ENCODE measurements around the gene ASB2. TPM values are rescaled to one million over a fixed set of nuclear protein-coding genes. Genes with fewer than 3 reads are reported as not detected.

ASB2 gene
- total RNA-seq, 2 experiments from 2014 or later, result 15.8 to 17.0 TPM

GRCh38 chr14:93969082-93969828 is 7.1 kb downstream of the ASB2 start:
- H3K27ac Mint-ChIP-seq, result peak overlapping the region; percentile 71
- no peak overlapping the region for H3K4me3 Mint-ChIP-seq
- H3K9me3 Mint-ChIP-seq (ENCODE audit: insufficient read depth), result peaks cover 9% of the 10 kb centered on the region
- ChIA-PET POLR2A (interaction anchor here (1.1 to 11.5 kb wide), 2 partner anchors 9 to 29 kb away, joined by 3 to 303 read pairs; no protein-coding TSS in a partner anchor), CTCF (interaction anchor here (1.5 to 13.0 kb wide), 12 partner anchors 9 to 167 kb away, joined by 4 to 366 read pairs (median 18); partner anchors contain the start of gene OTUB2)
- peaks cover 86% of the 10 kb centered on the region for H3K4me1 Mint-ChIP-seq (ENCODE audit: low read depth)
- no peak for DNase-seq
- peaks cover 15% of the 10 kb centered on the region for H3K36me3 Mint-ChIP-seq (ENCODE audit: low read depth)
- H3K27me3 Mint-ChIP-seq (ENCODE audit: low read depth), result no peaks in the 10 kb centered on the region
- no peak for ATAC-seq

DNA sequence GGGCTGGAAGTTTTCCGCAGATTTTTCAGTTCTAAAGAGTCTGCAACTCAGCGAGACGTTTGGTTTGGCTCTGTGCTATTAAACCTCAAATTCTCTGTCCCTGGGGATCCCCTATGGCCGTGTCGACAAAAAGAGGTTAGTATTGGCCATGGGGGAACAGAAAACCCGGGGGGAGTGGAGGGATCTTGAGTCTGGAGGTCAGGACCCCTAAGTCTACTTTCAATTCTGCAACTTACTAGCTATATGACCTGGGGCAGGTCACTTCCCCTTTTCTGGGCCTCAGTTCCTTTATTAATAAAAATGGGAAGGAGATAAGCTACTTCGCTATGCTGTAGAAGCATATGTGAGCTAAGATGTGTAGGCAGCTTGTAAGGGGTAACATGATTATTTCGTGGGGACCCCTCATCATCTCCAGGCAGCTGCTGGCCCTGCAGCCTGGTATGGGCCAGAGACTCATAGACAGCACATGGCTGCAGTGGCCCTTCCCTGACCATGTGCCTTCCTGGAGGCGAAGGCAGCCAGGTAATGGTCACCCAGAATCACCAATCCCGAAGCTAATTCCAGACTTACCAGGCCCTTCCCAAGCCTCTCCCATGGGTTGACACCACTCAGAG is 8.6 kb downstream of the ASB2 start:
- ATAC-seq (no peak), DNase-seq (no peak)
- ChIA-PET POLR2A (interaction anchor here (0.8 to 1.0 kb wide), 2 partner anchors 9 to 114 kb away, joined by 3 read pairs; partner anchors contain the start of genes DDX24 and IFI27L1), CTCF (interaction anchor here (0.9 to 13.0 kb wide), 7 partner anchors 9 to 37 kb away, joined by 3 to 366 read pairs (median 5); no protein-coding TSS in a partner anchor)
- Mint-ChIP-seq H3K27ac (no peak overlapping the region), H3K4me3 (no peak overlapping the region), H3K36me3 (ENCODE audit: low read depth) (peaks cover 15% of the 10 kb centered on the region), H3K4me1 (ENCODE audit: low read depth) (peaks cover 87% of the 10 kb centered on the region), H3K27me3 (ENCODE audit: low read depth) (no peaks in the 10 kb centered on the region), H3K9me3 (ENCODE audit: insufficient read depth) (peaks cover 9% of the 10 kb centered on the region)

GRCh38 chr14:93965946-93966474 is 10.4 kb downstream of the ASB2 start:
- H3K27ac Mint-ChIP-seq, result no peak overlapping the region
- ChIA-PET CTCF (interaction anchor here (0.8 to 19.2 kb wide), 3 partner anchors 12 to 32 kb away, joined by 3 to 376 read pairs (median 4); no protein-coding TSS in a partner anchor), POLR2A (no interaction called here)
- H3K4me1 Mint-ChIP-seq (ENCODE audit: low read depth), result peaks cover 87% of the 10 kb centered on the region
- H3K9me3 Mint-ChIP-seq (ENCODE audit: insufficient read depth), result peaks cover 9% of the 10 kb centered on the region
- no peaks in the 10 kb centered on the region for H3K27me3 Mint-ChIP-seq (ENCODE audit: low read depth)
- no peak overlapping the region for H3K4me3 Mint-ChIP-seq
- peaks cover 20% of the 10 kb centered on the region for H3K36me3 Mint-ChIP-seq (ENCODE audit: low read depth)
- no peak for DNase-seq
- ATAC-seq, result no peak

DNA sequence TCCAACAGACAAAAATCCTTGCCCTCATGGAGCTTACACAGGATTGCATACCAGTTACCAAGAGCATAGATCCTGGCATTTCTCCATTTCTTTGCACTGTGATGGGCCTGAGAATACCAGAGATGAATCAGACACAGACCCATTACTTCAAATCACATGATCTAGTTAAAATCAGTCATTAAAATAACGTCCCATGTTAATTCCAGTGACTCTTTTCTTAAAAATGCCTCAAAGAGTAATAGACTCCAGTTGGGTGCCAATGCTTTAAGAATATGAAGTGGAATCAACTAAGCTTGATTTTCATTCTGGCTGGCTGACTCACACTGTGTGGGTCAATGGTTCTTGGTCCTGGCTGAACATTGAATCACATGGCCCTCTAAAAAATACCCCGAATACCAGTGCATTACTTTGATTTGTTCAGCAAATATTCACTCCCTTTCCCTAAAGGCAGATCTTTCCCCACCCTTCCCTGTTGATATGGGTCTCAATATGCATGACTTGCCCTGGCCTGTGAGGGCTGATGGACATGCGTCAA is 11.0 kb downstream of the ASB2 start:
- peak overlapping the region; percentile 5 for H3K27ac Mint-ChIP-seq
- no peak overlapping the region for H3K4me3 Mint-ChIP-seq

DNA sequence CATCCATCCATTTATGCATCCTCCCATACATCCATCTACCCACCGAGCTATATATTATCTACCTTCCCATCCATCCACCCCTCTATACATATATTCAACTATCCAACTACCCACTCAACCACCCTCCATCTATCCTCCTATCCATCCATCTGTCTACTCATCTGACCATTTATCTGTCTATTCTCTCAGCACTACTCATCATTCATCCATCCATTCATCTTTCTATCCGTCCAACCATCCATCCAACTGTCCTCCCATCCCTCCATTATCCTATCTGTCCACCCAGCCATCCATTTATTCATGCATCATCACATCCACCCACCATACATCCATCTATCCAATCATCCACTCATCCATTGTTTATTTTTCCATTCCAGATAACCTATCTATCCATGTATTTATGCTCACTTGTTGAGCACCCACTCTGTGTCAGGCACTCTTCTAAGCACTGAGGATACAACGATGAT is 11.5 kb downstream of the ASB2 start:
- ATAC-seq (no peak), DNase-seq (no peak)
- peaks cover 9% of the 10 kb centered on the region for H3K9me3 Mint-ChIP-seq (ENCODE audit: insufficient read depth)
- H3K4me3 Mint-ChIP-seq, result no peak overlapping the region
- POLR2A ChIA-PET, result interaction anchor here (2.7 to 11.2 kb wide), 3 partner anchors 10 to 25 kb away, joined by 21 to 303 read pairs (median 24); partner anchors contain the start of gene ASB2
- H3K4me1 Mint-ChIP-seq (ENCODE audit: low read depth), result peaks cover 86% of the 10 kb centered on the region
- CTCF ChIA-PET, result interaction anchor here (0.8 to 19.2 kb wide), 3 partner anchors 13 to 33 kb away, joined by 3 to 376 read pairs (median 4); no protein-coding TSS in a partner anchor
- H3K27ac Mint-ChIP-seq, result peak overlapping the region; percentile 50
- peaks cover 20% of the 10 kb centered on the region for H3K36me3 Mint-ChIP-seq (ENCODE audit: low read depth)
- H3K27me3 Mint-ChIP-seq (ENCODE audit: low read depth), result no peaks in the 10 kb centered on the region

More for the DNA sequence above, 11.0 kb downstream of the ASB2 start:
- ATAC-seq (no peak), DNase-seq (no peak)
- Mint-ChIP-seq H3K27me3 (ENCODE audit: low read depth) (no peaks in the 10 kb centered on the region), H3K9me3 (ENCODE audit: insufficient read depth) (peaks cover 9% of the 10 kb centered on the region), H3K4me1 (ENCODE audit: low read depth) (peaks cover 86% of the 10 kb centered on the region), H3K36me3 (ENCODE audit: low read depth) (peaks cover 20% of the 10 kb centered on the region)
- ChIA-PET CTCF (interaction anchor here (0.8 to 19.2 kb wide), 3 partner anchors 13 to 32 kb away, joined by 3 to 376 read pairs (median 4); no protein-coding TSS in a partner anchor), POLR2A (interaction anchor here (3.5 to 11.2 kb wide), 2 partner anchors 9 to 11 kb away, joined by 24 to 303 read pairs; partner anchors contain the start of gene ASB2)

- Mint-ChIP-seq H3K27ac (peak overlapping the region; percentile 50), H3K4me1 (ENCODE audit: low read depth) (peaks cover 90% of the 10 kb centered on the region), H3K27me3 (ENCODE audit: low read depth) (no peaks in the 10 kb centered on the region), H3K4me3 (no peak overlapping the region), H3K9me3 (ENCODE audit: insufficient read depth) (peaks cover 9% of the 10 kb centered on the region), H3K36me3 (ENCODE audit: low read depth) (peaks cover 22% of the 10 kb centered on the region)
- ChIA-PET CTCF (interaction anchor here (0.7 to 19.2 kb wide), 3 partner anchors 12 to 24 kb away, joined by 3 to 376 read pairs (median 4); no protein-coding TSS in a partner anchor), POLR2A (interaction anchor here (2.0 to 11.2 kb wide), 5 partner anchors 10 to 115 kb away, joined by 6 to 303 read pairs (median 21); partner anchors contain the start of gene ASB2)
- DNase-seq, result no peak
- no peak for ATAC-seq
Observed at GRCh38 chr14:93964281-93964680, 12.1 kb downstream of the ASB2 start.

- ATAC-seq, result no peak
- H3K27ac Mint-ChIP-seq, result peak overlapping the region; percentile 100
- no peak for DNase-seq
Observed at GRCh38 chr14:93963692-93964091, 12.7 kb downstream of the ASB2 start.

DNA sequence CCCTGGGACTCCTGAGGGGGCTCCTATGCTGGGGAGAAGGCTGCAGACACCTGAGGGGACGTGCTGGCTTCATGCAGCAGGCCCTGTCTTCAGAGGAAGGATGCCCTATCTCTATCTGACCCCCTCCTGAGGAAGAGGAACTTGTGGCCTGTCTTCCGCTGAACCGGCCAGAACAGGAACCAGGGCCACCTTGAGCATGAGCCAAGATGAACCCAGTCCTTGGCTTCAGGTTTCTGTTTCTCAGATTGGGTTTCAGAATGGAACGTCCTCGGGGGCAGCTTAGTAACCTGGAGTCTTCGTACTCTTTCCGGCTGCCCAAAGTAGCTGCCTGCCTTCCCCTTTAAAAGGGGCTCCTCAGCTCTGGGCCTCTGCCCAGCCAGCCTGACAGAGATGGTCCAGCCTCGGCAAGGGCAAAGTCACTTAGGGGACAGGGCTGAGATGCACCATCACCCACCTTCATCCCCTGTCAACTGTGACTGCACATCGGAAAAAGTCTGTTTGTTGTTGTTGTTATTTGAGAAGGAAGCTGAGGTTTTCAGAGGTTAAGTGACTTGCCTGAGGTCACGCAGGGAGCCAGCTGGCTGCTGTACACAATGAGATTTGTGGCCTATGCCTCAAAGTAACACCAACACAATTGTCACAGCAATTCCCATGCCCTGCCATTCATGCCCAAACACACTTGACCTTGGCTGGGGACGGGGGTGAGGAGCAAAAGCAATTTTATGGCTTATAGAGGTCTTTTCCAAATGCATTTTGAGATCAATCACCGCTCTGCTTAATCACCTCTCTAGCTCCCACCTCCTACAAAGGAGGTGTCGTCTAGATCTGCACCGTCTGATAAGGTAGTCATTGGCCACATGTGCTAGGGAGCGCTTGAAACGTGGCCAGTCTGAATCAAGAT is 13.4 kb downstream of the ASB2 start:
- ChIA-PET POLR2A (interaction anchor here (0.7 to 11.2 kb wide), 20 partner anchors 9 to 1572 kb away, joined by 3 to 303 read pairs (median 5); partner anchors contain the start of genes ASB2, CCDC197, GLRX5 and OTUB2), CTCF (interaction anchor here (0.6 to 19.2 kb wide), 12 partner anchors 8 to 51 kb away, joined by 3 to 376 read pairs (median 4); no protein-coding TSS in a partner anchor)
- no peaks in the 10 kb centered on the region for H3K27me3 Mint-ChIP-seq (ENCODE audit: low read depth)
- DNase-seq (peak; percentile 85), ATAC-seq (peak; percentile 43)
- H3K27ac Mint-ChIP-seq, result peak overlapping the region; percentile 100
- peak overlapping the region; percentile 67 for H3K4me3 Mint-ChIP-seq
- H3K4me1 Mint-ChIP-seq (ENCODE audit: low read depth), result peaks cover 96% of the 10 kb centered on the region
- H3K9me3 Mint-ChIP-seq (ENCODE audit: insufficient read depth), result peaks cover 9% of the 10 kb centered on the region
- peaks cover 22% of the 10 kb centered on the region for H3K36me3 Mint-ChIP-seq (ENCODE audit: low read depth)

More at GRCh38 chr14:93963692-93964091, 12.7 kb downstream of the ASB2 start:
- peaks cover 90% of the 10 kb centered on the region for H3K4me1 Mint-ChIP-seq (ENCODE audit: low read depth)
- POLR2A ChIA-PET, result interaction anchor here (0.7 to 11.2 kb wide), 20 partner anchors 10 to 1571 kb away, joined by 3 to 303 read pairs (median 5); partner anchors contain the start of genes ASB2, CCDC197, GLRX5 and OTUB2
- H3K36me3 Mint-ChIP-seq (ENCODE audit: low read depth), result peaks cover 22% of the 10 kb centered on the region
- no peaks in the 10 kb centered on the region for H3K27me3 Mint-ChIP-seq (ENCODE audit: low read depth)
- peak overlapping the region; percentile 67 for H3K4me3 Mint-ChIP-seq
- CTCF ChIA-PET, result interaction anchor here (0.7 to 19.2 kb wide), 13 partner anchors 8 to 51 kb away, joined by 3 to 376 read pairs (median 4); no protein-coding TSS in a partner anchor
- peaks cover 9% of the 10 kb centered on the region for H3K9me3 Mint-ChIP-seq (ENCODE audit: insufficient read depth)

GRCh38 chr14:93961620-93962019 is 14.8 kb downstream of the ASB2 start:
- POLR2A ChIA-PET, result interaction anchor here (1.9 to 11.2 kb wide), 3 partner anchors 13 to 40 kb away, joined by 8 to 303 read pairs (median 9); partner anchors contain the start of gene ASB2
- CTCF ChIA-PET, result interaction anchor here (1.1 to 19.2 kb wide), 3 partner anchors 10 to 40 kb away, joined by 3 to 376 read pairs (median 49); no protein-coding TSS in a partner anchor
- peak overlapping the region; percentile 64 for H3K4me3 Mint-ChIP-seq
- DNase-seq (no peak), ATAC-seq (no peak)
- H3K36me3 Mint-ChIP-seq (ENCODE audit: low read depth), result peaks cover 19% of the 10 kb centered on the region
- peaks cover 97% of the 10 kb centered on the region for H3K4me1 Mint-ChIP-seq (ENCODE audit: low read depth)
- peak overlapping the region; percentile 94 for H3K27ac Mint-ChIP-seq
- no peaks in the 10 kb centered on the region for H3K27me3 Mint-ChIP-seq (ENCODE audit: low read depth)
- peaks cover 9% of the 10 kb centered on the region for H3K9me3 Mint-ChIP-seq (ENCODE audit: insufficient read depth)
